ENCODE data around the gene LRCH3.

Gene LRCH3

GRCh38 chr3:197830308-197830966 lies 39.4 kb downstream of the LRCH3 start:
- no peaks in the 10 kb centered on the region for H3K9me3 ChIP-seq (ENCODE audit: control insufficient read depth, insufficient read depth, low read length)
- no peak overlapping the region for H3K4me3 ChIP-seq (ENCODE audit: low read length)
- no peaks in the 10 kb centered on the region for H4K20me1 ChIP-seq (ENCODE audit: control insufficient read depth, insufficient read depth, low read depth, low read length)
- no peaks in the 10 kb centered on the region for H3K79me2 ChIP-seq (ENCODE audit: control insufficient read depth, low read length)
- H3K4me1 ChIP-seq (ENCODE audit: control insufficient read depth, low read length), result peaks cover 11% of the 10 kb centered on the region
- no peak for TF ChIP-seq EZH2phosphoT487 (IDR thresholded peaks at IDR 0.05; ENCODE audit: borderline replicate concordance, low read length)
- no peak for TF ChIP-seq CTCF (IDR thresholded peaks at IDR 0.05; ENCODE audit: low read depth, low read length, poor library complexity, severe bottlenecking)
- no peaks in the 10 kb centered on the region for H3K9me2 ChIP-seq (replicated peaks; ENCODE audit: control insufficient read depth, low read length)
- no peaks in the 10 kb centered on the region for H3F3A ChIP-seq (ENCODE audit: control insufficient read depth, insufficient read depth)
- peaks cover 67% of the 10 kb centered on the region for H3K36me3 ChIP-seq (ENCODE audit: control insufficient read depth, low read length)
- no peak overlapping the region for H3K27ac ChIP-seq (ENCODE audit: low read depth, low read length)
- no peaks in the 10 kb centered on the region for H3K27me3 ChIP-seq (ENCODE audit: control insufficient read depth, low read length)
- no peak overlapping the region for H3K4me2 ChIP-seq (ENCODE audit: low read length)

- H3K4me2 ChIP-seq (ENCODE audit: low read length), result no peak overlapping the region
- no peaks in the 10 kb centered on the region for H4K20me1 ChIP-seq (ENCODE audit: control insufficient read depth, insufficient read depth, low read depth, low read length)
- H3F3A ChIP-seq (ENCODE audit: control insufficient read depth, insufficient read depth), result no peaks in the 10 kb centered on the region
- peaks cover 70% of the 10 kb centered on the region for H3K36me3 ChIP-seq (ENCODE audit: control insufficient read depth, low read length)
- TF ChIP-seq EZH2phosphoT487 (IDR thresholded peaks at IDR 0.05; ENCODE audit: borderline replicate concordance, low read length) (no peak), CTCF (IDR thresholded peaks at IDR 0.05; ENCODE audit: low read depth, low read length, poor library complexity, severe bottlenecking) (no peak)
- no peaks in the 10 kb centered on the region for H3K9me2 ChIP-seq (replicated peaks; ENCODE audit: control insufficient read depth, low read length)
- H3K9me3 ChIP-seq (ENCODE audit: control insufficient read depth, insufficient read depth, low read length), result no peaks in the 10 kb centered on the region
- no peak overlapping the region for H3K27ac ChIP-seq (ENCODE audit: low read depth, low read length)
- H3K4me3 ChIP-seq (ENCODE audit: low read length), result no peak overlapping the region
- H3K79me2 ChIP-seq (ENCODE audit: control insufficient read depth, low read length), result no peaks in the 10 kb centered on the region
- H3K4me1 ChIP-seq (ENCODE audit: control insufficient read depth, low read length), result peaks cover 11% of the 10 kb centered on the region
- no peaks in the 10 kb centered on the region for H3K27me3 ChIP-seq (ENCODE audit: control insufficient read depth, low read length)
Measured at GRCh38 chr3:197830967-197831313, 39.9 kb downstream of the LRCH3 start.

GRCh38 chr3:197833930-197834715 lies 43.1 kb downstream of the LRCH3 start:
- H3K9me3 ChIP-seq (ENCODE audit: control insufficient read depth, insufficient read depth, low read length), result no peaks in the 10 kb centered on the region
- peaks cover 63% of the 10 kb centered on the region for H3K36me3 ChIP-seq (ENCODE audit: control insufficient read depth, low read length)
- no peaks in the 10 kb centered on the region for H3K27me3 ChIP-seq (ENCODE audit: control insufficient read depth, low read length)
- no peak overlapping the region for H3K4me3 ChIP-seq (ENCODE audit: low read length)
- H3K79me2 ChIP-seq (ENCODE audit: control insufficient read depth, low read length), result no peaks in the 10 kb centered on the region
- TF ChIP-seq CTCF (IDR thresholded peaks at IDR 0.05; ENCODE audit: low read depth, low read length, poor library complexity, severe bottlenecking), result no peak
- no peak for TF ChIP-seq EZH2phosphoT487 (IDR thresholded peaks at IDR 0.05; ENCODE audit: borderline replicate concordance, low read length)
- no peak overlapping the region for H3K4me2 ChIP-seq (ENCODE audit: low read length)
- H3K4me1 ChIP-seq (ENCODE audit: control insufficient read depth, low read length), result peaks cover 11% of the 10 kb centered on the region
- no peaks in the 10 kb centered on the region for H4K20me1 ChIP-seq (ENCODE audit: control insufficient read depth, insufficient read depth, low read depth, low read length)
- no peak overlapping the region for H3K27ac ChIP-seq (ENCODE audit: low read depth, low read length)
- no peaks in the 10 kb centered on the region for H3K9me2 ChIP-seq (replicated peaks; ENCODE audit: control insufficient read depth, low read length)
- H3F3A ChIP-seq (ENCODE audit: control insufficient read depth, insufficient read depth), result no peaks in the 10 kb centered on the region
